Measurements from ENCODE around the gene TSPYL1.

TSPYL1 gene

GRCh38 chr6:116229287-116229913 lies 50.3 kb downstream of the TSPYL1 start:
- Histone ChIP-seq H3K4me3 (replicated peaks; ENCODE audit: insufficient read depth, low read length) (no peak overlapping the region), H3K27me3 (ENCODE audit: insufficient read depth, poor library complexity, severe bottlenecking) (no peaks in the 10 kb centered on the region), H3K27ac (replicated peaks) (no peak overlapping the region)
- no peak for DNase-seq (ENCODE audit: low read depth in 1 of 2, low spot score in 1 of 2)
- TF ChIP-seq POLR2AphosphoS5 (IDR thresholded peaks at IDR 0.05; ENCODE audit: low read depth) (no peak), REST (IDR thresholded peaks at IDR 0.05; ENCODE audit: insufficient replicate concordance, low read depth) (no peak), CTCF (IDR thresholded peaks at IDR 0.05; ENCODE audit: insufficient read depth, low read length) (no peak), GABPA (IDR thresholded peaks at IDR 0.05; ENCODE audit: low read depth) (no peak), SPI1 (IDR thresholded peaks at IDR 0.05; ENCODE audit: borderline replicate concordance, low read depth) (no peak)

Data from HL-60 (cell line).